Esophagus squamous epithelium (tissue), 5 donors: Measurements from ENCODE around the gene NIPSNAP3A. TPM values are rescaled to one million over a fixed set of nuclear protein-coding genes. Genes with fewer than 3 reads are reported as not detected.
A peak's percentile ranks its signal among the peaks of the same experiment; 100 is the strongest.

Experiments
- DNase-seq: peaks from one replicate; lab custom pipeline; 2025; lab: John Stamatoyannopoulos, UW
- H3K27ac ChIP-seq, 4 donors: fragments of 200-600 bp; sonication (generic); one replicate each; pipeline ENCODE4 v1.5.1; 2016 to 2019; ENCODE audit warnings: mild to moderate bottlenecking in 1 of 4
- H3K27me3 ChIP-seq, 4 donors: fragments of 200-600 bp; sonication (generic); 1 replicate in 3 of 4; 2 replicates in 1 of 4; pipeline versions ENCODE4 v1.5.1 to v1.6.0; 2017 to 2021; ENCODE audit warnings: antibody characterized with exemption in 1 of 4
- H3K36me3 ChIP-seq, 3 donors: fragments of 200-600 bp; sonication (generic); one replicate each; pipeline ENCODE4 v1.5.1; 2016 to 2019
- H3K4me1 ChIP-seq, 3 donors: fragments of 200-600 bp; sonication (generic); one replicate each; pipeline ENCODE4 v1.5.1; 2017 to 2019
- H3K4me3 ChIP-seq, 4 donors: fragments of 200-600 bp; sonication (generic); 1 replicate in 3 of 4; 2 replicates in 1 of 4; pipeline ENCODE4 v1.5.1; 2016 to 2019; ENCODE audit warnings: mild to moderate bottlenecking in 2 of 4, moderate library complexity in 1 of 4
- H3K9me3 ChIP-seq, 3 donors: fragments of 200-600 bp; sonication (generic); one replicate each; pipeline ENCODE4 v1.5.1; 2016 to 2019
- POLR2A ChIP-seq, 4 donors: fragments of 450-650 bp; IDR thresholded peaks; one replicate each; pipeline ENCODE4 v1.6.1; 2017; ENCODE audit warnings: antibody characterized with exemption in 4 of 4, mild to moderate bottlenecking in 4 of 4, moderate library complexity in 3 of 4
- WGBS, 2 donors: methylation state at CpG; one replicate each; pipeline ENCODE4 v1.1.5; 2018; 5-methylcytosine and 5-hydroxymethylcytosine counted together
- intact Hi-C: fragments of 100-400 bp; cut with DNase I; formaldehyde crosslinking; loops from one replicate; pipeline ENCODE4 v1.15.0; 2022
- total RNA-seq, 4 donors: library from RNA; depleted of rRNA; stranded (reverse); fragments of >200 nt; gene quantifications; one replicate each; pipeline ENCODE4 v1.1.0, GENCODE V29; 2016
- TF ChIP-seq, protein P1 (sequence below), 6 experiments: fragments of 450-650 bp in 4 of 6; fragments of 200-600 bp in 2 of 6; sonication (generic) in 2 of 6; IDR thresholded peaks; one replicate each; pipeline ENCODE4 v1.5.1; 2016 to 2019; ENCODE audit warnings: antibody characterized with exemption in 6 of 6, mild to moderate bottlenecking in 4 of 6, moderate library complexity in 4 of 6
- donor health status: DM: yes; HTN: yes; CAD: no.

Gene NIPSNAP3A
- total RNA-seq, 4 donors from 2014 or later = 20.1 to 34.2 (median 30.2) TPM

DNA sequence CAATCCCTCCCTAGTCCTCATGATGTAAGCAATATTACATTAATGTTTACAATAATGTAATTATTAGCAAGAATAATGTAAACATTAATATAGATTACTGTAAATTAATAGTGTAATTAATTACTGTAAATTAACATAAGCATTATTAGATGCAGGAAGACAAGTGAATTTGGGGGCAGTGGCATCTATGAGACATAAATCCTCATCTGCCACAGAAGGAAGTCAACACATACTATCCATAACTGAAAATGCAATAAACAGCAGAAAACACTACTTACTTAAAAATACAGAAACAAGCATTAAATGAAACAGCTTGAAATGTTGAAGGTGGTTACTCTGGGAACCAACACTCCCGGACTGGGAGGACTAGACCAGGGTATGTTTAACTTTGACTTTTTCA is 685 bp upstream of the NIPSNAP3A start:
- WGBS, 2 donors = 0 to 5% methylated on average over 1 of the region's 1 CpG
- DNase-seq = no peak
- Histone ChIP-seq H3K4me1 (peaks cover 5 to 20% (median 14%) of the 10 kb centered on the region in 3 donors), H3K9me3 (no peaks in the 10 kb centered on the region), H3K36me3 (peaks cover 0 to 11% (median 0%) of the 10 kb centered on the region in 3 donors), H3K4me3 (peak overlapping the region; percentile 60 to 88 (median 80)), H3K27ac (peak overlapping the region; percentile 92 to 98 (median 96)), H3K27me3 (no peaks in the 10 kb centered on the region)
- intact Hi-C loops = no loop called here
- no peak for TF ChIP-seq POLR2A (IDR thresholded peaks at IDR 0.05)
- TF ChIP-seq, protein P1, sequence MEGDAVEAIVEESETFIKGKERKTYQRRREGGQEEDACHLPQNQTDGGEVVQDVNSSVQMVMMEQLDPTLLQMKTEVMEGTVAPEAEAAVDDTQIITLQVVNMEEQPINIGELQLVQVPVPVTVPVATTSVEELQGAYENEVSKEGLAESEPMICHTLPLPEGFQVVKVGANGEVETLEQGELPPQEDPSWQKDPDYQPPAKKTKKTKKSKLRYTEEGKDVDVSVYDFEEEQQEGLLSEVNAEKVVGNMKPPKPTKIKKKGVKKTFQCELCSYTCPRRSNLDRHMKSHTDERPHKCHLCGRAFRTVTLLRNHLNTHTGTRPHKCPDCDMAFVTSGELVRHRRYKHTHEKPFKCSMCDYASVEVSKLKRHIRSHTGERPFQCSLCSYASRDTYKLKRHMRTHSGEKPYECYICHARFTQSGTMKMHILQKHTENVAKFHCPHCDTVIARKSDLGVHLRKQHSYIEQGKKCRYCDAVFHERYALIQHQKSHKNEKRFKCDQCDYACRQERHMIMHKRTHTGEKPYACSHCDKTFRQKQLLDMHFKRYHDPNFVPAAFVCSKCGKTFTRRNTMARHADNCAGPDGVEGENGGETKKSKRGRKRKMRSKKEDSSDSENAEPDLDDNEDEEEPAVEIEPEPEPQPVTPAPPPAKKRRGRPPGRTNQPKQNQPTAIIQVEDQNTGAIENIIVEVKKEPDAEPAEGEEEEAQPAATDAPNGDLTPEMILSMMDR (IDR thresholded peaks at IDR 0.05) = no peak

DNA sequence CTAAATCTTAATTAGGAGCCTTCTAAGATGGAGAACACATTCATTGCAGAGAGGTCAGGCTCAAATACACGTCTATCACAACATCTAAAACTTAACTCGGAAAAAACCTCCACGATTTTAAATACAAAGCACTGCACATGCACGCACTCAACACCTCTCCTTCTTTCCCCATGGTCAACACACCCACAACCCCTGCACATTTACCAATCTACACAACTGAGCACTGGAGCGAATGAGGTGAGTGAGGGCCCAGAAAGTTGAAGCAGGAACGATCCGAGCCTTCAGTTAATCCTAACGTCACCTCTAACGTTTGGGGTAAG is 278 bp upstream of the NIPSNAP3A start:
- Histone ChIP-seq H3K4me1 (peaks cover 5 to 20% (median 14%) of the 10 kb centered on the region in 3 donors), H3K36me3 (peaks cover 0 to 15% (median 0%) of the 10 kb centered on the region in 3 donors), H3K27me3 (no peaks in the 10 kb centered on the region), H3K27ac (peak overlapping the region; percentile 92 to 98 (median 96)), H3K4me3 (peak overlapping the region; percentile 60 to 88 (median 80)), H3K9me3 (no peaks in the 10 kb centered on the region)
- DNase-seq = no peak
- intact Hi-C loops = no loop called here
- no peak for TF ChIP-seq POLR2A (IDR thresholded peaks at IDR 0.05)
- TF ChIP-seq, protein P1 (IDR thresholded peaks at IDR 0.05) = no peak
- 0% methylated on average over 4 to 9 of the region's 9 CpGs for WGBS, 2 donors

DNA sequence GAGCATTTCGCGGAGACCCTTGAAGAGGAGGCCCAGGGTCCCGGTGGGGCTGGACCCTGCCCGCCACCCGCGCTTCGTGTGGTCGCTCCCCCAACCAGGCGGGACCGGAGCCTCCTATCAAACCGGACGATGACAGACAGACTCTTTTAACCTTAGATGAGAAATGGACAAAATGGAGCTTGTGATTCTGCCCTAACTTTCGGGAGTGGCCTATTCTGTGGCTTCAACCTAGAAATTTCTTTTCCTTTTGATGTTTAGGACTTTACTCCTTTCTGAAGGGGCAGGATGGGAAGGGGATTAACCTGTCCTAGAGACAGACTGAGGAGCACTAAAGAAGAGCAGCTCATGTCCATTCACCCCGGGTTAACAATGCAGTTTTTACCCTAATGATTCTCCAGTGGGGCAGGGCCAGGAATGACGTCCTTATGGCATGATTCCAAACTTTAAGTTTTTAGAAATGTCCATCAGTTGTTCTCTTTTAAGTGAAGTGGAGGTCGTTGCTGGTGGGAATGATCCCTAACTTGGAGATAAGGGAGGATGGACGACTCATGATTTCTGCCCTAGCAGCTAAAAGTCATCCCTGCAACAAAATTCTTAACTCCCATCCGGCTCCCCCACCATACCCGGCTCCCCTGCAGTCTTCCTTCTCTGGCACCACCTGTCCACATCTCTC is 1.0 kb downstream of the NIPSNAP3A start:
- peak overlapping the region; percentile 60 to 88 (median 80) for H3K4me3 ChIP-seq
- DNase-seq = no peak

DNA sequence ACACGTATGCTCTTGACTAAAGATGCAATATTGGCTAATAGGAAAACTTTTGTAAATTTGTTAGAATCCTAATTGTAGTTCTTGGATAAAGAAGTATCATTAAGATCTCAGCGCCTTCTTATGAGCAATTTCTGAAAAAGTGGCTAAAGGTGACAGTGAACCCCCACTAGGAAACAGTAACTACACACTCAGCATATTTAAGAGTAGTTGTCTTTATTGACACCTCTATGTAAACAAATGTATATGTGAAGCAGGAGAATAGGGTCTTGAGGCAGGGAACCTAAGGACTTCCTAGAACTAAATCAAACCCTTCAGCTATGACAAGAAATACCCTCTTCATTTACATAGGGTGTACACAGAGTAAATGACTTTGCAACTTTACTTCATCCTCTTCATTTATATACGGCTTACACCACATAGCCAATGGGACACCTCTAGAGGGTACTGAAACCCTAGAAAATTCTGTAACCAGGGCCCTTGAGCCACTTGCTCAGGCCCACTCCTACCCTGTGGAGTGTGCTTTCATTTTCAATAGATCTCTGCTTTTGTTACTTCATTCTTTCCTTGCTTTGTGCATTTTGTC is 2.8 kb downstream of the NIPSNAP3A start:
- Histone ChIP-seq H3K9me3 (no peaks in the 10 kb centered on the region), H3K36me3 (peaks cover 0 to 46% (median 0%) of the 10 kb centered on the region in 3 donors), H3K27me3 (no peaks in the 10 kb centered on the region), H3K4me3 (no peak overlapping the region), H3K4me1 (peaks cover 5 to 20% (median 14%) of the 10 kb centered on the region in 3 donors), H3K27ac (no peak overlapping the region)
- TF ChIP-seq POLR2A (IDR thresholded peaks at IDR 0.05) = no peak
- TF ChIP-seq, protein P1 (IDR thresholded peaks at IDR 0.05) = no peak
- 84 to 90% methylated on average over 3 of the region's 3 CpGs for WGBS, 2 donors
- intact Hi-C loops = no loop called here
- no peak for DNase-seq

More for the DNA sequence above, 1.0 kb downstream of the NIPSNAP3A start:
- H3K4me1 ChIP-seq = peaks cover 5 to 20% (median 14%) of the 10 kb centered on the region in 3 donors
- no peaks in the 10 kb centered on the region for H3K27me3 ChIP-seq
- H3K36me3 ChIP-seq = peaks cover 0 to 28% (median 0%) of the 10 kb centered on the region in 3 donors
- peak overlapping the region; percentile 92 to 98 (median 96) for H3K27ac ChIP-seq
- no peak for TF ChIP-seq POLR2A (IDR thresholded peaks at IDR 0.05)
- TF ChIP-seq, protein P1 (IDR thresholded peaks at IDR 0.05) = no peak
- 10 to 16% methylated on average over 8 to 12 of the region's 19 CpGs for WGBS, 2 donors
- no peaks in the 10 kb centered on the region for H3K9me3 ChIP-seq
- intact Hi-C loops = no loop called here

DNA sequence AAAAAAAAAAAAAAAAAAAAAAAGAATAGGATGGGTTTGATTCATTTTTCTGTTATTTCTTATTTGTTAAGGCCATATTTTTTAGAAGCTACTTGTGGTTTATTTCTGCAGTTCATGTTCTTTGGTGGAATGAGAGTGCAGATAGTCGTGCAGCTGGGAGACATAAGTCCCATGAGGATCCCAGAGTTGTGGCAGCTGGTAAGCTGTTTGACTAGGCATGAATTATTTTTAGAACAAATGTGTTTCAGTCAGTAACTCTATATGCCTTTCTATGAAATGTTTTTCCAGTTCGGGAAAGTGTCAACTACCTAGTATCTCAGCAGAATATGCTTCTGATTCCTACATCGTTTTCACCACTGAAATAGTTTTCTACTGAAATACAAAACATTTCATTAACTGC is 11.5 kb downstream of the NIPSNAP3A start:
- no peak overlapping the region for H3K4me3 ChIP-seq
- H3K36me3 ChIP-seq = peaks cover 0 to 59% (median 0%) of the 10 kb centered on the region in 3 donors
- no peaks in the 10 kb centered on the region for H3K27me3 ChIP-seq
- DNase-seq = no peak
- peaks cover 0 to 7% (median 0%) of the 10 kb centered on the region in 3 donors for H3K4me1 ChIP-seq
- no peak overlapping the region for H3K27ac ChIP-seq
- 72 to 79% methylated on average over 3 of the region's 3 CpGs for WGBS, 2 donors
- TF ChIP-seq, protein P1 (IDR thresholded peaks at IDR 0.05) = no peak
- TF ChIP-seq POLR2A (IDR thresholded peaks at IDR 0.05) = no peak
- H3K9me3 ChIP-seq = no peaks in the 10 kb centered on the region
- intact Hi-C loops = no loop called here
